Vagina (tissue), 2 donors: ENCODE measurements around the gene TF. TPM values are rescaled to one million over a fixed set of nuclear protein-coding genes. Genes with fewer than 3 reads are reported as not detected.

Experiments
- DNase-seq, 2 donors: peaks; one replicate each; pipeline ENCODE4 v3.0.0-alpha.2; 2017; ENCODE audit errors: extremely low spot score in 2 of 2
- H3K27ac ChIP-seq: fragments of 200-600 bp; sonication (generic); one replicate; pipeline ENCODE4 v1.5.1; 2019
- H3K27me3 ChIP-seq: fragments of 200-600 bp; sonication (generic); one replicate; pipeline ENCODE4 v1.5.1; 2019
- H3K36me3 ChIP-seq, 2 donors: fragments of 200-600 bp; sonication (generic); one replicate each; pipeline ENCODE4 v1.5.1; 2017 to 2019
- H3K4me1 ChIP-seq: fragments of 200-600 bp; sonication (generic); one replicate; pipeline ENCODE4 v1.5.1; 2019
- H3K4me3 ChIP-seq, 2 donors: fragments of 200-600 bp; sonication (generic); 1 replicate in 1 of 2; 2 replicates in 1 of 2; pipeline ENCODE4 v1.5.1; 2016 to 2019
- H3K9me3 ChIP-seq: fragments of 200-600 bp; sonication (generic); one replicate; pipeline ENCODE4 v1.5.1; 2019
- CTCF ChIP-seq, 3 experiments: fragments of 450-650 bp in 2 of 3; fragments of 200-600 bp in 1 of 3; sonication (generic) in 1 of 3; IDR thresholded peaks; one replicate each; pipeline ENCODE4 v1.5.1; 2017 to 2019; ENCODE audit warnings: antibody characterized with exemption in 3 of 3, mild to moderate bottlenecking in 2 of 3, moderate library complexity in 2 of 3
- POLR2A ChIP-seq, 2 donors: fragments of 450-650 bp; IDR thresholded peaks; one replicate each; pipeline ENCODE4 v1.6.1; 2017; ENCODE audit warnings: antibody characterized with exemption in 2 of 2, mild to moderate bottlenecking in 2 of 2, moderate library complexity in 2 of 2
- POLR2AphosphoS5 ChIP-seq, 2 donors: sonication (generic); formaldehyde crosslinking; IDR thresholded peaks; one replicate each; pipeline ENCODE4 v1.9.0; 2017; ENCODE audit warnings: antibody characterized with exemption in 2 of 2, mild to moderate bottlenecking in 2 of 2, low read depth in 1 of 2; ENCODE audit not compliant: insufficient read depth in 1 of 2
- intact Hi-C: fragments of 100-400 bp; cut with DNase I; formaldehyde crosslinking; loops from one replicate; pipeline ENCODE4 v1.15.1; 2023
- total RNA-seq: library from RNA; depleted of rRNA; stranded (reverse); fragments of >200 nt; gene quantifications from one replicate; pipeline ENCODE4 v1.2.3, GENCODE V29; 2016

Gene TF
- total RNA-seq, 1 donor from 2014 or later: 2.9 TPM

- DNase-seq: no peak
- H3K36me3 ChIP-seq: no peaks in the 10 kb centered on the region
- peaks cover 20% of the 10 kb centered on the region for H3K4me1 ChIP-seq
- no peak overlapping the region for H3K4me3 ChIP-seq
- H3K27me3 ChIP-seq: no peaks in the 10 kb centered on the region
- no peak overlapping the region for H3K27ac ChIP-seq
- no peak for TF ChIP-seq POLR2A (IDR thresholded peaks at IDR 0.05)
- no peak for TF ChIP-seq CTCF (IDR thresholded peaks at IDR 0.05)
- no peak for TF ChIP-seq POLR2AphosphoS5 (IDR thresholded peaks at IDR 0.05; ENCODE audit: insufficient read depth in 1 of 2, low read depth in 1 of 2)
- intact Hi-C loops: no loop called here
- no peaks in the 10 kb centered on the region for H3K9me3 ChIP-seq
Observed at GRCh38 chr3:133803469-133803868, 57.3 kb downstream of the TF start.

GRCh38 chr3:133804896-133805295 is 58.7 kb downstream of the TF start:
- peak overlapping the region in 1 of 2 donors; percentile 92 for H3K4me3 ChIP-seq
- no peaks in the 10 kb centered on the region for H3K36me3 ChIP-seq
- H3K27ac ChIP-seq: no peak overlapping the region
- peaks cover 20% of the 10 kb centered on the region for H3K4me1 ChIP-seq
- DNase-seq: no peak
- TF ChIP-seq POLR2AphosphoS5 (IDR thresholded peaks at IDR 0.05; ENCODE audit: insufficient read depth in 1 of 2, low read depth in 1 of 2) (no peak), CTCF (IDR thresholded peaks at IDR 0.05) (no peak), POLR2A (IDR thresholded peaks at IDR 0.05) (no peak)
- H3K27me3 ChIP-seq: no peaks in the 10 kb centered on the region
- intact Hi-C loops: no loop called here
- no peaks in the 10 kb centered on the region for H3K9me3 ChIP-seq

- peaks cover 0 to 3% of the 10 kb centered on the region in 2 donors for H3K36me3 ChIP-seq
- peak overlapping the region; percentile 92 to 96 for H3K4me3 ChIP-seq
- no peak for DNase-seq
- no peak overlapping the region for H3K27ac ChIP-seq
- TF ChIP-seq POLR2A (IDR thresholded peaks at IDR 0.05): no peak
- TF ChIP-seq CTCF (IDR thresholded peaks at IDR 0.05): no peak
- no peak for TF ChIP-seq POLR2AphosphoS5 (IDR thresholded peaks at IDR 0.05; ENCODE audit: insufficient read depth in 1 of 2, low read depth in 1 of 2)
- no peaks in the 10 kb centered on the region for H3K9me3 ChIP-seq
- peaks cover 20% of the 10 kb centered on the region for H3K4me1 ChIP-seq
- H3K27me3 ChIP-seq: no peaks in the 10 kb centered on the region
- intact Hi-C loops: no loop called here
Observed at GRCh38 chr3:133805384-133805701, 59.1 kb downstream of the TF start.

GRCh38 chr3:133805702-133806475 is 59.7 kb downstream of the TF start, which contains the start of gene SRPRB:
TSS of gene SRPRB (plus strand) at chr3:133805815. CDS start at chr3:133805849, 34 bp downstream.
- no peaks in the 10 kb centered on the region for H3K27me3 ChIP-seq
- intact Hi-C loops: no loop called here
- H3K4me3 ChIP-seq: peak within 1 kb of the TSS; percentile 92 to 96
- DNase-seq: peak in 1 of 2 donors; percentile 95
- H3K4me1 ChIP-seq: peaks cover 20% of the 10 kb centered on the region
- TF ChIP-seq POLR2AphosphoS5 (IDR thresholded peaks at IDR 0.05; ENCODE audit: insufficient read depth in 1 of 2, low read depth in 1 of 2): peak; percentile 83 to 93
- TF ChIP-seq CTCF (IDR thresholded peaks at IDR 0.05): no peak
- TF ChIP-seq POLR2A (IDR thresholded peaks at IDR 0.05): no peak
- peak within 1 kb of the TSS; percentile 54 for H3K27ac ChIP-seq
- no peaks in the 10 kb centered on the region for H3K9me3 ChIP-seq
- peaks cover 0 to 9% of the 10 kb centered on the region in 2 donors for H3K36me3 ChIP-seq

GRCh38 chr3:133812872-133813271 is 66.7 kb downstream of the TF start:
- no peak for DNase-seq
- H3K36me3 ChIP-seq: peaks cover 0 to 36% of the 10 kb centered on the region in 2 donors
- H3K9me3 ChIP-seq: no peaks in the 10 kb centered on the region
- TF ChIP-seq POLR2AphosphoS5 (IDR thresholded peaks at IDR 0.05; ENCODE audit: insufficient read depth in 1 of 2, low read depth in 1 of 2) (no peak), CTCF (IDR thresholded peaks at IDR 0.05) (no peak), POLR2A (IDR thresholded peaks at IDR 0.05) (no peak)
- H3K27me3 ChIP-seq: no peaks in the 10 kb centered on the region
- H3K4me1 ChIP-seq: no peaks in the 10 kb centered on the region
- intact Hi-C loops: no loop called here
- H3K27ac ChIP-seq: no peak overlapping the region
- no peak overlapping the region for H3K4me3 ChIP-seq
